HG03135 (cell line): ENCODE data around the gene DYNLT2.
"Not testable (repeated sequence)": the region's sequence is repeated elsewhere in the genome, so short reads cannot be mapped to it uniquely, and the experiment has no call there.

Source experiments
- ATAC-seq: cut with Tn5 transposase; IDR thresholded peaks from one replicate; pipeline ENCODE4 v1.9.1; 2021; ENCODE audit warnings: mild to moderate bottlenecking, moderate library complexity; ENCODE audit not compliant: unreplicated experiment

Gene DYNLT2

GRCh38 chr6:169701954-169702839, 49.2 kb downstream of the DYNLT2 start, which contains the start of the genes C6orf120 and WDR27:
Gene C6orf120, plus strand, starts transcription at chr6:169702126. Its CDS starts 334 bp downstream, at chr6:169702460.
Gene WDR27, minus strand, starts transcription at chr6:169702029. Its CDS starts 13,024 bp downstream, at chr6:169689005.
- ATAC-seq = peak; percentile 96

- peak; percentile 15 for ATAC-seq
Measured at GRCh38 chr6:169701311-169701953, 49.9 kb downstream of the DYNLT2 start.

DNA sequence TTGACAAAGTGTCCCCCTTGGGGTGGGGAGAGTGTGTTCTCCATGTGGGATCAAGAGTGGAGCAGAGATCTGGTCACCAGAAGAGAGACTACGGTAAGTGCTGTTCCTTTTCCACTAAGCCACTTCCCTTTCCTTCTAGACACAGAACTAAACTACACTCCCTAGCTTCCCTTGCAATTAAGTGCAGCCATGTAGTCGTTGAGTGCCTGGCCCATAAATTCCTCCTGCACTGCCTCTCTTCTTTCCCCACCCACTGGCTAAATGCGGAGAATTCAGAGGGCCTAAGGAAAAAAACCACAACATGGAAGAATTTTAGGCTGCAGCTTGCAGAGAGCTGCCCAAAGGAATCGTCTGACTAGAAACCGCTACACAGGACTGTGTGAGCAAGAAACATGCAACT, 51.1 kb downstream of the DYNLT2 start:
- no peak for ATAC-seq

DNA sequence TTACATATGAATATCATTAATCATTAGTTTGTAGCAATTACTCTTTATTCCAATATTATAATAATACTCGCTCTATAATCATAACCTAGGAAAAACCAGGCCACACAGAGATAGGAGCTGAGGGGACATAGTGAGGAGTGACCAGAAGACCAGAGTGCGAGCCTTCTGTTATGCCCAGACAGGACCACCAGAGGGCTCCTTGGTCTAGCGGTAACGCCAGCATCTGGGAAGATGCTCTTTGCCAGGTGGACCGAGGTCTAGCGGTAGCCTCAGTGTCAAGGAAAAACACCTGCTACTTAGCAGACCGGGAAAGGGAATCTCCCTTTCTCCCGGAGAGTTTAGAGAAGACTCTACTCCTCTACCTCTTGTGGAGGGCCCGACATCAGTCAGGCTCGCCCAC, 54.3 kb downstream of the DYNLT2 start:
- not testable (repeated sequence) for ATAC-seq

DNA sequence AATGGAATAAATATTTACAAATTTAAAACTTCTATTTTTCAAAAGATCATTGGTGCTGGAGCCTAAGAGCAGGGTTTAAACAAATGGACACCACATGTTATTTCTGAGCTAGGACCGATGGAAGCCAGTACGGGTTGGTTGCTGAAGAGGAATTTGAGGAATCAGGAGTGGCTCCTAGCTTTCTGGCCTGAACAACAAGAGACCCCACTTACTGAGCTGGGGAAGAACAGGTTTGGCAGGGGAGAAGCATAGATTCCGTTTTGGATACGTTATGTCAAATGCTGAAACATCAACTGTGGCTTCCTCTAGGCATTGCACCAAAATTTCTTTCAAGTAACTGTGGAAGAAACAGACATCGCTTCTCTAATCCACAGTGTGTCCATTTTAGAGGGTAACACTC, 56.2 kb downstream of the DYNLT2 start:
- no peak for ATAC-seq

DNA sequence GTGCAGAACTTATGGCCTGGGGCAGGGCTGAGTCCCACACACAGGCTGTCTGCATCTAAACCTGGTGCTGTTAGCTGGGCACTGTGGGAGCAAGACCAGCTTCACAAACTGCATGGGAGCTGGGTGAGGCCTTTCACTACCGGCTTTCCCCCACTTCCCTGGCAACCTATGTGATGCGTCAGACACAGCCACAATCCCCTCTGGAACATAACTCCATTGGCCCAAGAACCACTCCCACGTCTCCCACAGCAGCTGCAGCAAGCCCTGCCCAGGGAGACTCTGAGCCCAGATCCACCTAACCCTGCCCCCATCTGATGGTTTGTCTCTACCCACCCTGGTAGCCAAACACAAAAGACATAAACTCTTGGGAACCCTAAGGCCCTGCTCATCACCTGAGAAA, 58.9 kb downstream of the DYNLT2 start:
- no peak for ATAC-seq

DNA sequence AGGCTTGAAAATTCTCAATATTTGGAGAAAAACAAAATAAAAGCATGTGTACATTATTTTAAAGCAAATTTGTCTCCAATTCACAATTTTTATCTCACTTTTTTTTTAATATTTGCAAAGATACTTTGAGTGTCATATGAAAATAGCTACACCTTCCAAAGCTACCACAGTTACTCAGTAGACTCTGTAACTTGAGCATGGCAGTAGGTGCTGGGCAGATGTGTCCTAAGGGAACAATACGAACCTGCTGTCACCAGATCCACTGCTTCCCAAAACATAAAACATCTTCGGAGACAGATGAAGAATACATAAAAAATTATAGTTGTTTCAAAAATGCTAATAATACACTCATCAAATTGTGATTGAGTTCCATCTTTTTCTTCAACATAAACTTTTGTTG, 60.1 kb downstream of the DYNLT2 start:
- no peak for ATAC-seq
